Measurements from ENCODE around the gene SMARCD1.
A peak's percentile ranks its signal among the peaks of the same experiment; 100 is the strongest.

The SMARCD1 gene

GRCh38 chr12:50084775-50085614 lies at the start of gene SMARCD1:
Gene SMARCD1 (plus strand): TSS chr12:50085342. CDS start chr12:50085370, 28 bp downstream.
- Histone ChIP-seq H3K9ac (ENCODE audit: insufficient read length, low read depth) (peak within 1 kb of the TSS; percentile 85), H3K4me3 (ENCODE audit: insufficient read length, low read depth) (peak within 1 kb of the TSS; percentile 90), H3K9me3 (ENCODE audit: insufficient read depth, low read length) (no peaks in the 10 kb centered on the region), H3K27me3 (ENCODE audit: insufficient read depth, insufficient read length) (no peaks in the 10 kb centered on the region), H3K4me1 (ENCODE audit: insufficient read depth, insufficient read length) (no peaks in the 10 kb centered on the region), H3K36me3 (ENCODE audit: insufficient read depth, insufficient read length, low read length) (peaks cover 44% of the 10 kb centered on the region)
- DNase-seq (ENCODE audit: low read depth, low spot score) = peak; percentile 96
- no peak for TF ChIP-seq ZNF274 (IDR thresholded peaks at IDR 0.05; ENCODE audit: low read depth, low read length)
- no peak for TF ChIP-seq SUZ12 (IDR thresholded peaks at IDR 0.05; ENCODE audit: extremely low read depth, insufficient read depth, insufficient read length)
- peak; percentile 43 for TF ChIP-seq YY1 (IDR thresholded peaks at IDR 0.05; ENCODE audit: insufficient read depth, insufficient read length)

- H3K36me3 ChIP-seq (ENCODE audit: insufficient read depth, insufficient read length, low read length) = no peaks in the 10 kb centered on the region
- H3K4me3 ChIP-seq (ENCODE audit: insufficient read length, low read depth) = no peak overlapping the region
- no peak for DNase-seq (ENCODE audit: low read depth, low spot score)
- H3K27me3 ChIP-seq (ENCODE audit: insufficient read depth, insufficient read length) = peaks cover 20% of the 10 kb centered on the region
- H3K9me3 ChIP-seq (ENCODE audit: insufficient read depth, low read length) = no peaks in the 10 kb centered on the region
- no peak for TF ChIP-seq YY1 (IDR thresholded peaks at IDR 0.05; ENCODE audit: insufficient read depth, insufficient read length)
- peaks cover 14% of the 10 kb centered on the region for H3K4me1 ChIP-seq (ENCODE audit: insufficient read depth, insufficient read length)
- no peak overlapping the region for H3K9ac ChIP-seq (ENCODE audit: insufficient read length, low read depth)
These were observed 46.8 kb upstream of the SMARCD1 start for GRCh38 chr12:50038336-50038735.

- peaks cover 29% of the 10 kb centered on the region for H3K27me3 ChIP-seq (ENCODE audit: insufficient read depth, insufficient read length)
- no peaks in the 10 kb centered on the region for H3K36me3 ChIP-seq (ENCODE audit: insufficient read depth, insufficient read length, low read length)
- no peaks in the 10 kb centered on the region for H3K9me3 ChIP-seq (ENCODE audit: insufficient read depth, low read length)
- H3K4me1 ChIP-seq (ENCODE audit: insufficient read depth, insufficient read length) = peaks cover 14% of the 10 kb centered on the region
- no peak for TF ChIP-seq SUZ12 (IDR thresholded peaks at IDR 0.05; ENCODE audit: extremely low read depth, insufficient read depth, insufficient read length)
- no peak for TF ChIP-seq ZNF274 (IDR thresholded peaks at IDR 0.05; ENCODE audit: low read depth, low read length)
- no peak for TF ChIP-seq YY1 (IDR thresholded peaks at IDR 0.05; ENCODE audit: insufficient read depth, insufficient read length)
- H3K4me3 ChIP-seq (ENCODE audit: insufficient read length, low read depth) = no peak overlapping the region
- DNase-seq (ENCODE audit: low read depth, low spot score) = no peak
- H3K9ac ChIP-seq (ENCODE audit: insufficient read length, low read depth) = no peak overlapping the region
These were observed 45.8 kb upstream of the SMARCD1 start for GRCh38 chr12:50039151-50039835.

- no peaks in the 10 kb centered on the region for H3K36me3 ChIP-seq (ENCODE audit: insufficient read depth, insufficient read length, low read length)
These were observed 44.5 kb upstream of the SMARCD1 start for GRCh38 chr12:50040657-50041056.

GRCh38 chr12:50041062-50041860 lies 43.9 kb upstream of the SMARCD1 start:
- H3K27me3 ChIP-seq (ENCODE audit: insufficient read depth, insufficient read length) = peaks cover 31% of the 10 kb centered on the region
- DNase-seq (ENCODE audit: low read depth, low spot score) = no peak
- no peak overlapping the region for H3K4me3 ChIP-seq (ENCODE audit: insufficient read length, low read depth)
- no peaks in the 10 kb centered on the region for H3K36me3 ChIP-seq (ENCODE audit: insufficient read depth, insufficient read length, low read length)
- peak overlapping the region; percentile 26 for H3K9ac ChIP-seq (ENCODE audit: insufficient read length, low read depth)
- H3K9me3 ChIP-seq (ENCODE audit: insufficient read depth, low read length) = no peaks in the 10 kb centered on the region
- no peak for TF ChIP-seq ZNF274 (IDR thresholded peaks at IDR 0.05; ENCODE audit: low read depth, low read length)
- no peak for TF ChIP-seq YY1 (IDR thresholded peaks at IDR 0.05; ENCODE audit: insufficient read depth, insufficient read length)
- peaks cover 14% of the 10 kb centered on the region for H3K4me1 ChIP-seq (ENCODE audit: insufficient read depth, insufficient read length)

More at GRCh38 chr12:50040657-50041056, 44.5 kb upstream of the SMARCD1 start:
- TF ChIP-seq SUZ12 (IDR thresholded peaks at IDR 0.05; ENCODE audit: extremely low read depth, insufficient read depth, insufficient read length) (no peak), ZNF274 (IDR thresholded peaks at IDR 0.05; ENCODE audit: low read depth, low read length) (no peak), YY1 (IDR thresholded peaks at IDR 0.05; ENCODE audit: insufficient read depth, insufficient read length) (no peak)
- H3K27me3 ChIP-seq (ENCODE audit: insufficient read depth, insufficient read length) = peaks cover 31% of the 10 kb centered on the region
- H3K4me3 ChIP-seq (ENCODE audit: insufficient read length, low read depth) = no peak overlapping the region
- H3K9me3 ChIP-seq (ENCODE audit: insufficient read depth, low read length) = no peaks in the 10 kb centered on the region
- H3K4me1 ChIP-seq (ENCODE audit: insufficient read depth, insufficient read length) = peaks cover 14% of the 10 kb centered on the region
- peak overlapping the region; percentile 26 for H3K9ac ChIP-seq (ENCODE audit: insufficient read length, low read depth)
- no peak for DNase-seq (ENCODE audit: low read depth, low spot score)

GRCh38 chr12:50041962-50042361 lies 43.2 kb upstream of the SMARCD1 start:
- TF ChIP-seq YY1 (IDR thresholded peaks at IDR 0.05; ENCODE audit: insufficient read depth, insufficient read length) (no peak), ZNF274 (IDR thresholded peaks at IDR 0.05; ENCODE audit: low read depth, low read length) (no peak), SUZ12 (IDR thresholded peaks at IDR 0.05; ENCODE audit: extremely low read depth, insufficient read depth, insufficient read length) (no peak)
- H3K36me3 ChIP-seq (ENCODE audit: insufficient read depth, insufficient read length, low read length) = no peaks in the 10 kb centered on the region
- H3K27me3 ChIP-seq (ENCODE audit: insufficient read depth, insufficient read length) = peaks cover 32% of the 10 kb centered on the region
- DNase-seq (ENCODE audit: low read depth, low spot score) = no peak
- peaks cover 14% of the 10 kb centered on the region for H3K4me1 ChIP-seq (ENCODE audit: insufficient read depth, insufficient read length)
- H3K4me3 ChIP-seq (ENCODE audit: insufficient read length, low read depth) = no peak overlapping the region
- no peaks in the 10 kb centered on the region for H3K9me3 ChIP-seq (ENCODE audit: insufficient read depth, low read length)
- no peak overlapping the region for H3K9ac ChIP-seq (ENCODE audit: insufficient read length, low read depth)

GRCh38 chr12:50042693-50043092 lies 42.4 kb upstream of the SMARCD1 start:
- H3K36me3 ChIP-seq (ENCODE audit: insufficient read depth, insufficient read length, low read length) = no peaks in the 10 kb centered on the region
- TF ChIP-seq ZNF274 (IDR thresholded peaks at IDR 0.05; ENCODE audit: low read depth, low read length) (no peak), SUZ12 (IDR thresholded peaks at IDR 0.05; ENCODE audit: extremely low read depth, insufficient read depth, insufficient read length) (no peak), YY1 (IDR thresholded peaks at IDR 0.05; ENCODE audit: insufficient read depth, insufficient read length) (no peak)
- H3K9ac ChIP-seq (ENCODE audit: insufficient read length, low read depth) = no peak overlapping the region
- H3K4me3 ChIP-seq (ENCODE audit: insufficient read length, low read depth) = no peak overlapping the region
- DNase-seq (ENCODE audit: low read depth, low spot score) = no peak
- no peaks in the 10 kb centered on the region for H3K9me3 ChIP-seq (ENCODE audit: insufficient read depth, low read length)
- H3K4me1 ChIP-seq (ENCODE audit: insufficient read depth, insufficient read length) = peaks cover 19% of the 10 kb centered on the region
- peaks cover 39% of the 10 kb centered on the region for H3K27me3 ChIP-seq (ENCODE audit: insufficient read depth, insufficient read length)
